ENCODE results near the gene PGAP6. TPM values are rescaled to one million over a fixed set of nuclear protein-coding genes. Genes with fewer than 3 reads are reported as not detected.

The PGAP6 gene
- total RNA-seq, 1 donor from 2014 or later, result 38.2 TPM

- intact Hi-C loops (cut with micrococcal nuclease), result loop anchor here (1.0 to 5.0 kb wide), 6 partner anchors 19 to 167 kb away; partner anchors contain the start of genes CAPN15, FAM234A, MRPL28 and RAB11FIP3
Observed at GRCh38 chr16:401468-402348, 19.9 kb upstream of the PGAP6 start, which contains the start of gene DECR2. TSS of gene DECR2 (plus strand) at chr16:401885. CDS start at chr16:401964, 79 bp downstream.

GRCh38 chr16:400061-400591, 18.3 kb upstream of the PGAP6 start:
- intact Hi-C loops (cut with micrococcal nuclease), result loop anchor here (5.0 kb wide), 1 partner anchor 127 kb away; the partner anchor contains the start of gene CAPN15

- intact Hi-C loops (cut with micrococcal nuclease), result loop anchor here (5.0 kb wide), 1 partner anchor 128 kb away; the partner anchor contains the start of gene CAPN15
Observed at GRCh38 chr16:399340-400019, 17.7 kb upstream of the PGAP6 start.

GRCh38 chr16:398561-399339, 17.0 kb upstream of the PGAP6 start:
- intact Hi-C loops (cut with micrococcal nuclease), result no loop called here

- intact Hi-C loops (cut with micrococcal nuclease), result no loop called here
Observed at GRCh38 chr16:397736-398332, 16.1 kb upstream of the PGAP6 start.

- intact Hi-C loops (cut with micrococcal nuclease), result no loop called here
Observed at GRCh38 chr16:397135-397661, 15.4 kb upstream of the PGAP6 start, which contains the start of gene NME4. TSS of gene NME4 (plus strand) at chr16:397199. CDS start at chr16:397223, 24 bp downstream.

- intact Hi-C loops (cut with micrococcal nuclease), result loop anchor here (1.0 kb wide), 1 partner anchor 13 kb away; no protein-coding TSS in a partner anchor
Observed at GRCh38 chr16:396605-397004, 14.8 kb upstream of the PGAP6 start.

- intact Hi-C loops (cut with micrococcal nuclease), result loop anchor here (1.0 kb wide), 1 partner anchor 13 kb away; no protein-coding TSS in a partner anchor
Observed at GRCh38 chr16:396199-396598, 14.4 kb upstream of the PGAP6 start.

GRCh38 chr16:392450-393030, 10.8 kb upstream of the PGAP6 start:
- intact Hi-C loops (cut with micrococcal nuclease), result no loop called here

- intact Hi-C loops (cut with micrococcal nuclease), result loop anchor here (1.0 kb wide), 1 partner anchor 103 kb away; no protein-coding TSS in a partner anchor
Observed at GRCh38 chr16:391885-392335, 10.1 kb upstream of the PGAP6 start.

GRCh38 chr16:389352-389751, 7.6 kb upstream of the PGAP6 start:
- intact Hi-C loops (cut with micrococcal nuclease), result loop anchor here (10.0 kb wide), 1 partner anchor 275 kb away; the partner anchor contains the start of gene RHOT2

GRCh38 chr16:387761-388666, 6.2 kb upstream of the PGAP6 start:
- intact Hi-C loops (cut with micrococcal nuclease), result loop anchor here (10.0 kb wide), 1 partner anchor 277 kb away; the partner anchor contains the start of gene RHOT2

GRCh38 chr16:386641-387156, 4.9 kb upstream of the PGAP6 start:
- intact Hi-C loops (cut with micrococcal nuclease), result loop anchor here (10.0 kb wide), 1 partner anchor 278 kb away; the partner anchor contains the start of gene RHOT2

GRCh38 chr16:383326-384051, 1.7 kb upstream of the PGAP6 start:
- intact Hi-C loops (cut with micrococcal nuclease), result loop anchor here (1.0 to 10.0 kb wide), 3 partner anchors 13 to 281 kb away; partner anchors contain the start of genes CAPN15 and RHOT2

- intact Hi-C loops (cut with micrococcal nuclease), result loop anchor here (1.0 to 10.0 kb wide), 3 partner anchors 29 to 284 kb away; partner anchors contain the start of genes AXIN1, CAPN15 and RHOT2
Observed at GRCh38 chr16:381012-381788, 578 bp downstream of the PGAP6 start.

- intact Hi-C loops (cut with micrococcal nuclease), result loop anchor here (1.0 to 10.0 kb wide), 3 partner anchors 28 to 284 kb away; partner anchors contain the start of genes AXIN1, CAPN15 and RHOT2
Observed at GRCh38 chr16:380762-381011, 1.1 kb downstream of the PGAP6 start.
